Measurements from ENCODE around the gene SELP. TPM values are rescaled to one million over a fixed set of nuclear protein-coding genes. Genes with fewer than 3 reads are reported as not detected.

The SELP gene
- not detected in 2 replicates for total RNA-seq

DNA sequence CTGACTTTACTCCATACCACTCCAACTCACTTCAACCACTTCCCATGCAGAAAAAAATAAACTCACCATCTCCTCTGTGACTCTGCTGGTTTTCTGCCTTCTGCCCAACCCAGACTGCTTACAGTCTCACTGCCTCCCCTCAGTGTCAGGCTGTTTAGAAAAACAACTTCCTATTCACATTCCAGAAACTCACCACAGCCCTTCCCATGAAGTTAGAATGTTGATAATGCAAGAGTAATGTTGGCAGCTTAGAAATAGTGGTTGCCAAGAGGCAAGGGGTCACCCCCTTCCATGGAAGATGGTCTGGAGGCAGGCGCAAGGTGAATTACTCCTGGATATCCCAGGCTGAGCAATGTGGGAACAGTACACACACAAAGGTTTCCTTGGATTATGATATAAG is at the start of gene SELP:
TSS of gene SELP (minus strand) at position 119 of the 400 bp plus-strand sequence. CDS start at position 69, 50 bp downstream.

DNA sequence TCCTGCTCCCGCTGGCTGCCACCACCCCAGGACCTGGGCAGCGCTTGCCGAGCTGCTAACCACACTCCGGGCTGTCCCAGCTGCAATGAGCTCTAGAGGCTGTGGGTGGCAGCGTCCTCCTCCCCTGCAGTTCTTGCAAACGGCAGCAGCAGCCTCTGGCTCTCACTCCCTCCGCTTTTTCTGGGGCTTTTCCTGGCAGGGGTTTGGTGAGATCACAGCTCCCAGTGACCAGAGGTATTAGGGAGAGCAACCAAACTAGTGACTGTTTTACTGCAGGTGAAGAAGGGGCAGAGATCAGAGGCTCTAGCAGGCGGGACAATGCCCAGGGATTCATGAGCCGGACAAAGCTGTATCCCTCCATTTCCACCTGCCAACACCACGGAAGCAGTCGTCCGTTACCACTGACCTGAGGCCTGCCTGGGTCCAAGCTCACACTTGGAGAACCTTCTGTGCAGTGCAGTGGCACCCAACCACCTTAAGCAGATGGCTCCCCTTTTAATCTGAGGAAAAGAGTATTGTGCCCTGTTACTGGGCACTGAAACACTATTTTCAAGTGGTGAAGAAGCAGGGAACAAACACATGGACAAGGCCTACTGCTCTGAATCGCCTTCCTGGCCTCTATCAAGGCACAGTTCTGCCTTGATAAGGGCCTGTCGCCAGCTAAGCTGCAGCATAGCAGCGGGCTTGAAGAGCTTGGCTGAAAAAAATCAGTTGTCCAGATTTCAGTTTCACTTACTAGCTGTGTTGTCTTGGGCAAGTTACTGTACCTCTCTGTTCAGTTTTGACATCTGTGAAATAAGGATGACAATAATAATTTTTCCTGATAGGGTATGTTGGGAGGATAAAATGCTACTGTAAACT is 43.3 kb downstream of the SELP start, which contains the start of gene F5:
TSS of gene F5 (minus strand) at position 87 of the 861 bp plus-strand sequence. CDS start 95 bp downstream, outside the sequence.

Other genes starting within 250 kb of the SELP start
- gene CCDC181, start 202.7 kb downstream of the SELP start, total RNA-seq, result 0.15 TPM in 1 of 2 replicates, not detected in the other
- gene SLC19A2, start 144.2 kb downstream of the SELP start, total RNA-seq, result 11.8 and 12.8 TPM in 2 replicates
- 0.05 TPM in 1 of 2 replicates, not detected in the other for gene F5, start 43.6 kb downstream of the SELP start, total RNA-seq
- gene SELL, start 81.5 kb upstream of the SELP start, total RNA-seq, result 0.12 and 0.34 TPM in 2 replicates
- gene SELE, start 104.0 kb upstream of the SELP start, total RNA-seq, result not detected in 2 replicates
- gene METTL18, start 164.8 kb upstream of the SELP start, total RNA-seq, result 2.9 and 6.1 TPM in 2 replicates